ENCODE results near the gene RNF144B.
"Not testable (repeated sequence)": the region's sequence is repeated elsewhere in the genome, so short reads cannot be mapped to it uniquely, and the experiment has no call there.

Gene RNF144B

GRCh38 chr6:18441251-18441979 lies 54.3 kb downstream of the RNF144B start:
- DNase-seq (ENCODE audit: low spot score), result no peak

DNA sequence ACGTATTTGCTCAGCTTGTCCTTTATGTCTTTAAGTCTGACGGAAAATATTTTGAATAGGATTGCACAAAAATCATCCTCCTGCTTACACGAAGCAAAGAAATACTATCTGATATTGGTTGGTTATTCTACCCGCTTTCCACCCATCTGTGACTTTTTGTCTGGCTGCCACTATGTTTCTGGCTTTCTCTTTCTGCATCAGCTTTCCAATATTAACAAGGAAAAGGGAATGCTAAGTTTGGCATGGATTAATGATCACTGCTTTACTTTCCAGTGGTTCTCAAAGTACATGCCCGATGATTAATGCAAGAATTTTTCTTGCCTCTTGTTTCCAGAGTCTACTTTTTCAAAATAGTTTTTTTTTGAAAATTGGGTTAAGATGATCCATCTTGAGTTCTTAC lies 57.0 kb downstream of the RNF144B start:
- DNase-seq (ENCODE audit: low spot score), result no peak

GRCh38 chr6:18445228-18445627 lies 58.1 kb downstream of the RNF144B start:
- DNase-seq (ENCODE audit: low spot score), result no peak

DNA sequence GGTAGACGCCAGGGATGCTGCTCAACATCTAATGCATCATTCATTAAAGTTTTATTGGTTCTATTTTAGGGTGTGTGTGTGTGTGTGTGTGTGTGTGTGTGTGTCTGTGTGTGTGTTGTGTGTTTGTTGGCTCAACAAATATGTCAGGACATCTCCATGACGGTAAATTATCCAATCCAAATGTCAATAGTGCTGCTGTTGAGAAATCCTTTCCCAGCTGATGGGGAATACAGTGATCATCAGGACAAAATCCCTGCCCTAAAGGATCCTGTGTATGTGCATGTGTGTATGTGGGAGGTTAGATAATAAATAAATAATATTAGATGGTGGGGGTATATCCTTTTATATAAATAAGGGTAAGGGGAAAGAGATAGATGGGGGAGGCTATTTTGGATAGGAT lies 59.6 kb downstream of the RNF144B start:
- no peak for DNase-seq (ENCODE audit: low spot score)

GRCh38 chr6:18447552-18447951 lies 60.4 kb downstream of the RNF144B start:
- no peak for DNase-seq (ENCODE audit: low spot score)

DNA sequence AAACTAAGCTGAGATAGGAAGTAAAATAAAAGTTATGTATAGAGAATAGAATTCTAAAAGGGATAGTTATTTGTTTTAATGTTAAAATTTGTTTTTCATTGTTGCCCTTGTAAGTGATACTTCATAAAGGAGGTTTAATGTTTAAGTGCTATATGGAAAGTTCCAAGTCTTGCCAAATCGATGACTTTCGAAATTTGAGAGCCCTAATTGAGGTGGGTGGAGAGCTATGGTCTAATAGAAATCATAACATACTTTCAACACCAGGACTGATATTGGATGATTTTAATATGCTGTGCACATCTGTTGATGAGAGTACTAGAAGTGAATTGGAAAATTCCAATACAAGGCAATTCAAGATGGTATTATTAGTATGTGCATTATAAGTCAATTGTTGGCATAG lies 64.6 kb downstream of the RNF144B start:
- no peak for DNase-seq (ENCODE audit: low spot score)

DNA sequence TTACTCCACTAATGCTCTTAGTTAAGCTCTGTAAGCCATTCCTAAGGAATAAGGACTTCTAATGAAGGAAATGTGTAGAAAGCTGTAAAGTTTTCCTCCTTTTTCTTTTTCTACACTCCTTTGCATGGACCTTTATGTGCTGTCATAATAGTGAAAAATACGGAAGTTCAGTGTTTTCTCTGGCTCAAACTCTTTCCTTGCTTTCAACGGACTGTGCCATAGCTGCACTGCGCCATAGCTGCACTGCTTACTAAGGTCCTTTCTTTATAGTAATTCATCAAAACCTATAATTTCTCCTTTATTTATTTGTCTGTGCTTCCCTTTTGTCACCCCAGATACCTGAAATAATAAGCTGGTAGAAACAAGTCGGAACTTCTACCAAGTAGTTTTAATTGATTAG lies 67.3 kb downstream of the RNF144B start:
- no peak for DNase-seq (ENCODE audit: low spot score)

GRCh38 chr6:18457065-18457737 lies 70.1 kb downstream of the RNF144B start:
- DNase-seq (ENCODE audit: low spot score), result no peak

DNA sequence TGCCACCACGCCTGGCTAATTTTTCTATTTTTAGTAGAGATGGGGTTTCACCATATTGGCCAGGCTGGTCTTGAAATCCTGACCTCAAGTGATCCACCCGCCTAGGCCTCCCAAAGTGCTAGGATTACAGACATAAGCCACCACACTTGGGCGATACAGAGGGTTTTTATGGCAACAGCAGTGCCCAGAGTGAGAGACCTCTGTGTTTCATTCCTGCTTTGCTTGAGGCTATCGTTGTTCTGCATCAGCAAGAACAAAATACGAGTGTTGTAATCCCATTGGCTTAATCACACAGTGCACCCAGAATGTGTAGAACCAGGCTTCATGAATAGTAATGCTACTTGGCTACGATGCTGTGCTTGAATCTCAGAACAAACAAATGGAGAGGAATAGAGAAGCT lies 70.9 kb downstream of the RNF144B start:
- not testable (repeated sequence) for DNase-seq (ENCODE audit: low spot score)

DNA sequence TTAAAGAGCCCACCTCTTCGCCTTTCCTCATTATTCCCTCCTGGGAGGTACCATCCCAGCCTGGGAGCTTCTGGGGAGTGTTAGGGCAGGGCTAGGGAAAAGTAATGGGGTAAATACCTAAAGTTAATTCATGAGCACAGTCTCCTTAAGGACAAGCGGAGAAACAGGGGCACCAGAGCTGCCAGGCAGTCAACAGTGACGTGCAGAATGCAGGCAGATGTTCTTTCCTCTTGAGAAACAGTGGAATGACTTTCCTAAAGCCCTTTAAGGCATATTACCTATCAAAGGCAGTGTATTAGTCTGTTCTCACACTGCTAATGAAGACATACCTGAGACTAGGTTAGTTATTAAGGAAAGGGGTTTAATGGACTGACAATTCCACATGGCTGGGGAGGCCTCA lies 76.3 kb downstream of the RNF144B start:
- DNase-seq (ENCODE audit: low spot score), result no peak

DNA sequence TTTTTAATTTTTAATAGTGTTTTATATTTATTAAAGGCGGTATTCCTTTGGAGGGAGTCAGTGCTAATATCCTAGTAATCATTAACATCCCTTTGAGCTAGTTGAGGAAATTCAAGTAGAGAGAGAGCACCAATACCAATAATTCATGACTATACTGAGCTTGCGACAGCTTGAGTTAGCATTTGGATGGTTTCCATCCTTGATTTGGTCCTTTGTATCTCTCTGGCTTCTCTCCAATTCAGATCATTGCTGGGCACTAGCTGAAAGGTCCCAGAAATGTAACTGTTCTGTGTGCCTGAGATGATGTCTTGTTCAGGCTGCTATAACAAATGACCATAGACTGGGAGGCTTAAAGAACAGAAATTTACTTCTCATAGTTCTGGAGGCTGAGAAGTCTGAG lies 77.0 kb downstream of the RNF144B start:
- no peak for DNase-seq (ENCODE audit: low spot score)

DNA sequence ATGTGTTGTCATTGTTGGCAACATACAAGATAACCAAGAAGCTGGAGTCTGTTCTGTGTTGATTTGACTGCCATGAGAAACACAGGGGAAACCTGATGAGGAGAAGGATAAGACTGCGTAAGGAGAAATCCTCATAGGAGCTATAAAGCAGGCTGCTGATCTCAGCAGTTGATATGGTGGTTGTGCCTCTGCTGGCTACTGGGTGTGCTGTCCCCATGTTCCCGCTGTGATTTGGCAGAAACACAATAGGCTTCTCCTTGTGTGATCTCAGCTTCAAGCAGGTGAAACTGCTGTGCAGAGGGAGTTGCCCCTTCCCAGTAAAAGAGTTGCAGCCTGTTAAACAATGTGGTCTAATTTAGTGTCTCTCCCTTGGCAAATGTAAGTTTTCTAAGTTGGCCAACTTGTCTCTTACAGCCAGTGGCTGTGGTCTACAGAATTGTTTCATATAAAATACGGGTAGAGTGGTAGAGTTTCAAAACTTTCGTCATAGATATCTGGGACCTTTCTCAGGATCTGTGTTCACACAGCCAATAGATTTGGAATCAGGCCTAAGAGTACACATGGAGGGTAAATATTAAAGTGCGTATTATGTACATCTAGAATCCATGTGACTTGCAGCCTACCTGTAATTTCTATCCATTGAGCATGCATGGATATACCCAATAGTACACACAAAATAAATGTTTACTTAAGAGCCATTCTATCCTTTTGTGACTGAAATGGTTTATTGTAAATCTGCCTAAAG lies 78.4 kb downstream of the RNF144B start:
- no peak for DNase-seq (ENCODE audit: low spot score)

GRCh38 chr6:18467741-18468502 lies 80.8 kb downstream of the RNF144B start:
- DNase-seq (ENCODE audit: low spot score), result no peak

GRCh38 chr6:18468503-18468843 lies 81.3 kb downstream of the RNF144B start:
- no peak for DNase-seq (ENCODE audit: low spot score)

DNA sequence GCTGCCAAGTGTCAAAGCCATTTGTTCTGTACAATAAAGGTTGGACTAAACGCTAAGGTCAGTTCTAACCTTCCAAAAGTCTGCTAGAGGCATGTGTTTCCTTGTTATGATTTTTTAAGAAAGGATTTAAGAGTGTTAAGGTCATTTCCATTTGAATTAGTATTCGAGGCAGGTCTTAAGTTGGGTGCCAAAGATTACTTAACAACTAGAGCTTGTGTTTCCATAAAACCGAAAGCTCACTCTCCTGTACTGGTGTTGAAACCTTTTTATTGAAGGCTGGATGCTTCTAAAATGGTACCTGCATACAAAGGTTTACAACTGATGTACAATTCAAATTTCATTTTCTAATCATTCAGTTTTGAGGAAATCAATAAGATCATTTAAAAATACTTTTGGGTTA lies 82.4 kb downstream of the RNF144B start:
- no peak for DNase-seq (ENCODE audit: low spot score)

DNA sequence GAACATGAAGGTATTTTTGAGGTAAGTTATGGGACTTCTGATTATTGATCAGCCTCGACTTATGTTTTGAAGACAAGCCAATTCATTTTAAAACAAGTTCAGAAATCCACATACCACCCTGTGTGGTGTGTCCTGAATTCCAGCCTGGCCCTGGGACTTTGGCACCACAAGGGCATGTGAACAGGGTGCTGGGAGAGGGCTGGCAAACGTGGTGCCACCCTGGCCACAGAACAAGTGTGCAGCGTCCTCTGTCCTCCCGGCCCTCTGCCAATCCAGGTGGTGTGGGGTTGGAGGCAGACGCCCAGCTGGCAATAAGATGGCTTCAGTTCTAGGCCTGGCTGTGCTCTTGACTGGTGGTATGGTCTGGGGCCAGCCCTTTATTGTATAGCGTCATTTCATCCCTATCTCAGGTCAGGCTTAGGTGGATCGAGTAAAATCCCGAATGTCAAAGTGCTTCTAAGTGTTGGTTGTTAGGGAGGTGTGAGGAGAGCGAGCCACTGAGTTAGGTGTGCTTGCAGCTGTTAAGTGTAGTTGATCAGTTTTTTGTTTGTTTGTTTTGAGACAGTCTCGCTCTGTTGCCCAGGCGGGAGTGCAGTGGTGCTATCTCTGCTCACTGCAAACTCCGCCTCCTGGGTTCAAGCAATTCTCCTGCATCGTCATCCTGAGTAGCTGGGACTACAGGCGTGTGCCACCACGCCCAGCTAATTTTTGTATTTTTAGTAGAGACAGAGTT lies 84.2 kb downstream of the RNF144B start:
- DNase-seq (ENCODE audit: low spot score), result no peak

DNA sequence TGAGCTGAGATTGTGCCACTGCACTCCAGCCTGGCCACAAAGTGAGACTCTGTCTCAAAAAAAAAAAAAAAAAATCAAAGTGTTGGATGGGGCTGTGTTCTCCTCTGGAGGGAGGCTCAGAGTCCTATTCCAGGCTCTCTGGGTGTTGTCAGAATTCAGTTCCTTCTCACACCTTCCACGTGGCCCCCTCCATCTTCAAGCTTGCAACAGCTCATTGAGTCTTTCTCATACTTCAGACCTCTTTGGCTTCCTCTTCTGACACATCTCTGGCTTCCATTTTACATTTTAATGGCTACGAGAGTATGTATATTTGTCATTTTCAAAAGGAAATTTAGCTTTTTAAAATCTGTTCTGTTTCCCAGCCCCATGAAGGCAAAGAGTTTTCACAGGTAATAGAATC lies 85.8 kb downstream of the RNF144B start:
- no peak for DNase-seq (ENCODE audit: low spot score)

GRCh38 chr6:18473755-18474154 lies 86.6 kb downstream of the RNF144B start:
- DNase-seq (ENCODE audit: low spot score), result no peak

DNA sequence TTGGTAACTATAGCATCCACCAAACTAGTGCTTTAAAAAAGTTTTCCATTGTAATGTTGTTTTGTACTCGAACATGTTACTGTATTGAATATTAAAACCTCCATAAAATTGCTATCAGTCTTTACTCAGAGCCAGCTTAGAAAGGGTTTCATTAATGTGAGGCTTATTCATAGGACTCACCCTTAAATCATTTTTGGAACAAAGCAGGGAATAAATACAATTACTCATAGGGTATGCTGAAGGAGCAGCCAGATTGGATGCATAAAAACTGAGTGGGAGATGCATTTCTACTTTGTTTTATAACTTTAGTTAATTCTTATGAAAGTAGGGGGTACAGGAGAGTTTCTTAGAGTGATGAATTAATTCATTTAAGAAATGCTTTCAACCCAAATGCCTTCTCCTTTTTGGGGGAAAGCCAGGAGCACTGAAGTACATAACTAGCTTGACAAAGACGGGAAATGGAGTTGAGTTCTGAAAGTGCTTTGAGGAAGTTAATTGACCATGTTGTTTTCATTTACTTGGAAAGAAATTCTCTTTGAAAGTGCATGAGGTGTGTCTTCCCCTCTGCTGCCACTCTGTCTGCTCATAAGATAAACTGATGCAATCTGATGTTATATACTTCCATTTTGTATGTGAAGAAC lies 90.3 kb downstream of the RNF144B start:
- DNase-seq (ENCODE audit: low spot score), result no peak

DNA sequence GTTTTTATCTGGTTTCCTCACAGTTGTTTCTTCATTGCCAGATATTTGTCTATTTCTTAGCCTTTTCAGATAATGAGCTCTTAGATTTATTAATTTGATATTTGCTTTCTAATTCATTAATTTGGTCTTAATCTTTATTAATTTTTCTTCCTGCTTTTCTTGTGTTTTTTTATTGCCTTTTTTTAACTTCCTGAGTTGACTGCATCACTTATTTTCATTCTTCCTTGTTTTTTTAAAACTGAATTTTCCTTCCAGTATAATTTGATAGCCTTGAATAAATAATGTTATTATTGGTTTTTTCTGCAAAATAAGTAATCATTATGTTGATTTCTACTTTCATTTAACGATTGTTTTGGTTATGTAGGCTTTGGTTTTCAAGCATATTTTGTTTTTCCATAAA lies 91.5 kb downstream of the RNF144B start:
- DNase-seq (ENCODE audit: low spot score), result no peak

DNA sequence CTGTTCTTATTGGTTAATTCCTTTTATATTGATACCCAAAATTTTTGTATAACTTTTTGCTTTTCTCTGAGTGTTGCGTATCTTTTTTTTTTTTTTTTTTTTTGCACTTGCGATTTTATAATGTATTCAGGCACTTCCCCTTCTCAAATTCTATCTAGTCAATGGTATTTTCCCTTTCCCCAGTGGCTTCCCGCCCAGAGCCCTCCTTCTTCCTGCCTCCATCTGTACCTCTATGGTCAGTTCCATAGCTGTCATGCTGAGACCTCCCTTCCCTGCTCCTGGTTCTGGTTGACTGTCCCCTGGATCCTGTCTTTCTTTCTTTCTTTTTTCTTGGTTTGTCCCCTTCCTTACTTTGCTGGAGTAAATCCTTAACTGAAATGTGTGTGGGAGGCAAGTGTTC lies 94.7 kb downstream of the RNF144B start:
- no peak for DNase-seq (ENCODE audit: low spot score)

All from SK-N-DZ (cell line).